B cell (primary cell): ENCODE measurements around the gene QPCT.

ENCODE experiments used
- EZH2 ChIP-seq: IDR thresholded peaks from 2 replicates; pipeline ENCODE4 v1.6.1; 2012; ENCODE audit warnings: borderline replicate concordance, low read depth, mild to moderate bottlenecking, moderate library complexity, low read length; ENCODE audit not compliant: insufficient read depth, poor library complexity, severe bottlenecking
- TF ChIP-seq, protein P1 (sequence below): fragments of 200-600 bp; IDR thresholded peaks from one replicate; pipeline ENCODE4 v1.8.0; 2022; ENCODE audit warnings: antibody characterized with exemption, mild to moderate bottlenecking

GRCh38 chr2:37333256-37333655, 11.2 kb upstream of the QPCT start:
- TF ChIP-seq, protein P1, sequence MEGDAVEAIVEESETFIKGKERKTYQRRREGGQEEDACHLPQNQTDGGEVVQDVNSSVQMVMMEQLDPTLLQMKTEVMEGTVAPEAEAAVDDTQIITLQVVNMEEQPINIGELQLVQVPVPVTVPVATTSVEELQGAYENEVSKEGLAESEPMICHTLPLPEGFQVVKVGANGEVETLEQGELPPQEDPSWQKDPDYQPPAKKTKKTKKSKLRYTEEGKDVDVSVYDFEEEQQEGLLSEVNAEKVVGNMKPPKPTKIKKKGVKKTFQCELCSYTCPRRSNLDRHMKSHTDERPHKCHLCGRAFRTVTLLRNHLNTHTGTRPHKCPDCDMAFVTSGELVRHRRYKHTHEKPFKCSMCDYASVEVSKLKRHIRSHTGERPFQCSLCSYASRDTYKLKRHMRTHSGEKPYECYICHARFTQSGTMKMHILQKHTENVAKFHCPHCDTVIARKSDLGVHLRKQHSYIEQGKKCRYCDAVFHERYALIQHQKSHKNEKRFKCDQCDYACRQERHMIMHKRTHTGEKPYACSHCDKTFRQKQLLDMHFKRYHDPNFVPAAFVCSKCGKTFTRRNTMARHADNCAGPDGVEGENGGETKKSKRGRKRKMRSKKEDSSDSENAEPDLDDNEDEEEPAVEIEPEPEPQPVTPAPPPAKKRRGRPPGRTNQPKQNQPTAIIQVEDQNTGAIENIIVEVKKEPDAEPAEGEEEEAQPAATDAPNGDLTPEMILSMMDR, result no peak
- TF ChIP-seq EZH2, result no peak
